H9 (cell line): ENCODE results near the gene SYDE2. TPM values are rescaled to one million over a fixed set of nuclear protein-coding genes. Genes with fewer than 3 reads are reported as not detected.

Experiments
- DNase-seq: peaks from one replicate; pipeline ENCODE4 v3.0.0-alpha.2; 2017
- H2AFZ ChIP-seq: one replicate; pipeline ENCODE4 v1.6.1; 2013; ENCODE audit warnings: mild to moderate bottlenecking, low read length, control low read depth, moderate library complexity
- H2AK5ac ChIP-seq: 2 replicates; pipeline ENCODE4 v1.6.1; 2013; ENCODE audit warnings: low read length, control low read depth, mixed read lengths; ENCODE audit not compliant: insufficient read length
- H2BK120ac ChIP-seq: one replicate; pipeline ENCODE4 v1.6.1; 2013; ENCODE audit warnings: low read depth, mild to moderate bottlenecking, low read length, control low read depth, inconsistent platforms; ENCODE audit not compliant: poor library complexity, severe bottlenecking
- H2BK12ac ChIP-seq: 2 replicates; pipeline ENCODE4 v1.6.1; 2013; ENCODE audit warnings: low read length, control low read depth, mixed read lengths, low read depth; ENCODE audit not compliant: insufficient read length
- H2BK15ac ChIP-seq: 2 replicates; pipeline ENCODE4 v1.6.1; 2013; ENCODE audit warnings: low read depth, low read length, control low read depth
- H2BK20ac ChIP-seq: one replicate; pipeline ENCODE4 v1.6.1; 2013; ENCODE audit warnings: low read depth, mild to moderate bottlenecking, low read length, control low read depth, inconsistent platforms; ENCODE audit not compliant: poor library complexity, severe bottlenecking
- H2BK5ac ChIP-seq: 2 replicates; pipeline ENCODE4 v1.6.1; 2013; ENCODE audit warnings: low read length, control low read depth, mixed read lengths; ENCODE audit not compliant: insufficient read length
- H3K14ac ChIP-seq: 2 replicates; pipeline ENCODE4 v1.6.1; 2013; ENCODE audit warnings: low read length, control low read depth; ENCODE audit not compliant: insufficient read depth
- H3K18ac ChIP-seq: 2 replicates; pipeline ENCODE4 v1.6.1; 2013; ENCODE audit warnings: low read depth, mild to moderate bottlenecking, mixed read lengths, low read length, control low read depth; ENCODE audit not compliant: insufficient read length
- H3K23ac ChIP-seq: 2 replicates; pipeline ENCODE4 v1.6.1; 2013; ENCODE audit warnings: low read length, control low read depth, mixed read lengths, low read depth; ENCODE audit not compliant: insufficient read length
- H3K23me2 ChIP-seq: 2 replicates; pipeline ENCODE4 v1.6.1; 2013; ENCODE audit warnings: low read depth, mild to moderate bottlenecking, mixed read lengths, low read length, control low read depth; ENCODE audit not compliant: insufficient read length, poor library complexity, severe bottlenecking
- H3K27ac ChIP-seq: 2 replicates; pipeline ENCODE4 v1.5.1; 2013; ENCODE audit warnings: low read length, control low read depth, mixed read lengths, low read depth; ENCODE audit not compliant: insufficient read length
- H3K27me3 ChIP-seq: 2 replicates; pipeline ENCODE4 v1.6.1; 2013; ENCODE audit warnings: low read length, control low read depth, inconsistent platforms; ENCODE audit not compliant: insufficient read depth
- H3K4ac ChIP-seq: 2 replicates; pipeline ENCODE4 v1.6.1; 2013; ENCODE audit warnings: low read depth, mild to moderate bottlenecking, control low read depth, inconsistent platforms, low read length, moderate library complexity
- H3K4me1 ChIP-seq: 2 replicates; pipeline ENCODE4 v1.6.1; 2013; ENCODE audit warnings: low read length, control low read depth, inconsistent platforms; ENCODE audit not compliant: insufficient read depth
- H3K4me2 ChIP-seq: 2 replicates; pipeline ENCODE4 v1.6.1; 2013; ENCODE audit warnings: low read length, control low read depth, mixed read lengths; ENCODE audit not compliant: insufficient read length, insufficient read depth
- H3K56ac ChIP-seq: 2 replicates; pipeline ENCODE4 v1.6.1; 2013; ENCODE audit warnings: low read depth, mild to moderate bottlenecking, mixed read lengths, low read length, control low read depth; ENCODE audit not compliant: insufficient read length
- H3K79me1 ChIP-seq: 2 replicates; pipeline ENCODE4 v1.6.1; 2013; ENCODE audit warnings: low read depth, mild to moderate bottlenecking, moderate library complexity, low read length, control low read depth, inconsistent platforms; ENCODE audit not compliant: insufficient read depth, poor library complexity, severe bottlenecking
- H3K79me2 ChIP-seq: 2 replicates; pipeline ENCODE4 v1.6.1; 2013; ENCODE audit warnings: low read length, control low read depth, inconsistent platforms; ENCODE audit not compliant: insufficient read depth
- H3K9ac ChIP-seq: 2 replicates; pipeline ENCODE4 v1.6.1; 2013; ENCODE audit warnings: low read length, control low read depth, mixed read lengths; ENCODE audit not compliant: insufficient read length; ENCODE audit errors: extremely low read depth
- H3K9me3 ChIP-seq: one replicate; pipeline ENCODE4 v1.6.1; 2013; ENCODE audit warnings: low read depth, low read length, inconsistent platforms; ENCODE audit not compliant: control insufficient read depth
- H3T11ph ChIP-seq: one replicate; pipeline ENCODE4 v1.6.1; 2013; ENCODE audit warnings: mild to moderate bottlenecking, low read length, control low read depth, inconsistent platforms
- H4K20me1 ChIP-seq: one replicate; pipeline ENCODE4 v1.6.1; 2013; ENCODE audit not compliant: control insufficient read depth, insufficient read length, insufficient read depth
- H4K5ac ChIP-seq: 2 replicates; pipeline ENCODE4 v1.6.1; 2013; ENCODE audit warnings: low read depth, mild to moderate bottlenecking, mixed read lengths, low read length, control low read depth; ENCODE audit not compliant: insufficient read length
- H4K8ac ChIP-seq: replicated peaks from 2 replicates; pipeline ENCODE4 v1.6.1; 2013; ENCODE audit warnings: low read length, control low read depth, mixed read lengths, low read depth; ENCODE audit not compliant: insufficient read length
- H4K91ac ChIP-seq: 2 replicates; pipeline ENCODE4 v1.6.1; 2013; ENCODE audit warnings: low read depth, mild to moderate bottlenecking, moderate library complexity, mixed read lengths, low read length, control low read depth; ENCODE audit not compliant: insufficient read length
- H3K27ac Mint-ChIP-seq, 3 experiments: 2 replicates in 2 of 3; 3 replicates in 1 of 3; pipeline ENCODE4 v1.8.0; 2020 to 2021; ENCODE audit warnings: mixed read lengths in 3 of 3, mild to moderate bottlenecking in 1 of 3, moderate library complexity in 1 of 3
- H3K27me3 Mint-ChIP-seq: 2 replicates; pipeline ENCODE4 v1.8.0; 2021; ENCODE audit warnings: low read depth, mild to moderate bottlenecking, moderate library complexity, mixed read lengths
- H3K36me3 Mint-ChIP-seq, 3 experiments: 2 replicates in 2 of 3; 3 replicates in 1 of 3; pipeline ENCODE4 v1.8.0; 2020 to 2021; ENCODE audit warnings: low read depth in 3 of 3, mixed read lengths in 3 of 3; ENCODE audit not compliant: insufficient read depth in 1 of 3
- H3K4me1 Mint-ChIP-seq, 2 experiments: 2 replicates each; pipeline ENCODE4 v1.8.0; 2020; ENCODE audit warnings: mixed read lengths in 2 of 2
- H3K4me3 Mint-ChIP-seq, 2 experiments: 2 replicates in 1 of 2; 3 replicates in 1 of 2; pipeline ENCODE4 v1.8.0; 2020 to 2021; ENCODE audit warnings: mild to moderate bottlenecking in 2 of 2, mixed read lengths in 2 of 2, moderate library complexity in 1 of 2
- H3K9me3 Mint-ChIP-seq, 2 experiments: 2 replicates in 1 of 2; 3 replicates in 1 of 2; pipeline ENCODE4 v1.8.0; 2020; ENCODE audit warnings: mild to moderate bottlenecking in 2 of 2, mixed read lengths in 2 of 2, moderate library complexity in 1 of 2
- CTCF ChIP-seq: fragments of 200-600 bp; sonication (generic); conservative IDR thresholded peaks from 3 replicates; pipeline ENCODE4 v1.8.0; 2021; ENCODE audit warnings: antibody characterized with exemption, mild to moderate bottlenecking
- WGBS: extraction: QIAGEN DNeasy Blood & Tissue Kit; methylation state at CpG from one replicate; pipeline ENCODE4 v1.1.7; 2013; ENCODE audit warnings: missing lambda C conversion rate, low lambda C conversion rate, mixed read lengths; ENCODE audit not compliant: insufficient read length; ENCODE audit errors: extremely low coverage; 5-methylcytosine and 5-hydroxymethylcytosine counted together
- total RNA-seq: library from RNA; stranded (reverse); gene quantifications from 2 replicates; pipeline ENCODE4 v1.2.1, GENCODE V29; 2021

The SYDE2 gene
- total RNA-seq, 1 experiment from 2014 or later: 12.4 TPM

- Histone ChIP-seq H2BK120ac (no peak overlapping the region), H2BK5ac (no peak overlapping the region), H3K9ac (no peak overlapping the region), H3K18ac (no peak overlapping the region), H4K5ac (no peak overlapping the region), H2BK20ac (no peak overlapping the region), H3K79me1 (no peaks in the 10 kb centered on the region), H4K8ac (no peak overlapping the region), H3K9me3 (no peaks in the 10 kb centered on the region), H3K27ac (no peak overlapping the region), H2AK5ac (no peak overlapping the region), H2BK12ac (no peak overlapping the region), H3K27me3 (no peaks in the 10 kb centered on the region), H3K23ac (no peak overlapping the region), H3K4ac (no peak overlapping the region), H2BK15ac (no peak overlapping the region), H3T11ph (no peak overlapping the region), H3K79me2 (no peaks in the 10 kb centered on the region), H3K14ac (no peak overlapping the region), H3K4me2 (no peak overlapping the region), H3K56ac (no peak overlapping the region), H3K23me2 (no peaks in the 10 kb centered on the region), H4K91ac (no peak overlapping the region), H2AFZ (no peak overlapping the region), H3K4me1 (peaks cover 6% of the 10 kb centered on the region; the same call in 1 of the 2 replicates), H4K20me1 (no peaks in the 10 kb centered on the region)
- H3K4me3 Mint-ChIP-seq: no peak overlapping the region
- no peak for DNase-seq
- peak overlapping the region in 1 of 3 experiments; percentile 17; a peak in 2 of 7 replicates for H3K27ac Mint-ChIP-seq
- H3K27me3 Mint-ChIP-seq: no peaks in the 10 kb centered on the region
- no CpG with 5 or more reads among the region's 4 CpGs for WGBS
- TF ChIP-seq CTCF: no peak
- no peaks in the 10 kb centered on the region; a peak in 1 of 7 replicates for H3K36me3 Mint-ChIP-seq
- no peaks in the 10 kb centered on the region for H3K9me3 Mint-ChIP-seq
- H3K4me1 Mint-ChIP-seq: peaks cover 25 to 30% of the 10 kb centered on the region in 2 experiments
Measured at GRCh38 chr1:85151446-85151845, 49.4 kb downstream of the SYDE2 start.
